ENCODE measurements around the gene HENMT1. TPM values are rescaled to one million over a fixed set of nuclear protein-coding genes. Genes with fewer than 3 reads are reported as not detected.
A peak's percentile ranks its signal among the peaks of the same experiment; 100 is the strongest.

HENMT1 gene
- total RNA-seq, 1 experiment from 2014 or later: not detected

GRCh38 chr1:108706643-108707042 lies 45.8 kb upstream of the HENMT1 start:
- Histone ChIP-seq H3K9ac (ENCODE audit: low read length) (no peak overlapping the region), H3K4me2 (ENCODE audit: low read length) (no peak overlapping the region), H3K79me2 (ENCODE audit: insufficient read depth, low read length) (no peaks in the 10 kb centered on the region), H3K4me1 (ENCODE audit: control insufficient read depth in 1 of 2, insufficient read depth in 2 of 2, low read length in 2 of 2) (peaks cover 5 to 12% of the 10 kb centered on the region in 2 experiments), H3K4me3 (replicated peaks in 1 of 2; ENCODE audit: low read depth in 1 of 2, low read length in 2 of 2) (no peak overlapping the region), H2AFZ (ENCODE audit: low read depth, low read length, poor library complexity, severe bottlenecking) (no peak overlapping the region), H3K27me3 (ENCODE audit: insufficient read depth, low read length) (no peaks in the 10 kb centered on the region), H4K20me1 (ENCODE audit: insufficient read depth) (no peaks in the 10 kb centered on the region), H3K9me3 (ENCODE audit: control insufficient read depth in 1 of 2, insufficient read depth in 1 of 2, low read depth in 1 of 2, low read length in 2 of 2) (no peaks in the 10 kb centered on the region), H3K27ac (ENCODE audit: low read depth, low read length) (no peak overlapping the region), H3K9me2 (ENCODE audit: insufficient read depth) (no peaks in the 10 kb centered on the region), H3K36me3 (ENCODE audit: control insufficient read depth in 1 of 2, insufficient read depth in 2 of 2, low read length in 2 of 2) (no peaks in the 10 kb centered on the region)
- TF ChIP-seq EGR1 (IDR thresholded peaks at IDR 0.05; ENCODE audit: low read depth): no peak
- no peak for TF ChIP-seq SP1 (IDR thresholded peaks at IDR 0.05; ENCODE audit: low read depth)
- ChIA-PET CTCF (no interaction called here), POLR2A (no interaction called here), RAD21 (ENCODE audit: low non-redundant PET in 1 of 2, low total read pairs in 2 of 2, uncharacterized antibody in 2 of 2, unreplicated experiment in 2 of 2) (no interaction called here)
- ATAC-seq: no peak
- no peak for DNase-seq (ENCODE audit: low read depth, low spot score)
- BruUV-seq (replicated peaks): no TSS peak
- intact Hi-C loops (cut with micrococcal nuclease): no loop called here

GRCh38 chr1:108704496-108704895 lies 43.6 kb upstream of the HENMT1 start:
- Histone ChIP-seq H3K4me3 (replicated peaks in 1 of 2; ENCODE audit: low read depth in 1 of 2, low read length in 2 of 2) (no peak overlapping the region), H3K9me3 (ENCODE audit: control insufficient read depth in 1 of 2, insufficient read depth in 1 of 2, low read depth in 1 of 2, low read length in 2 of 2) (no peaks in the 10 kb centered on the region), H3K79me2 (ENCODE audit: insufficient read depth, low read length) (no peaks in the 10 kb centered on the region), H3K4me1 (ENCODE audit: control insufficient read depth in 1 of 2, insufficient read depth in 2 of 2, low read length in 2 of 2) (peaks cover 5 to 12% of the 10 kb centered on the region in 2 experiments), H3K27me3 (ENCODE audit: insufficient read depth, low read length) (no peaks in the 10 kb centered on the region), H3K27ac (ENCODE audit: low read depth, low read length) (no peak overlapping the region), H2AFZ (ENCODE audit: low read depth, low read length, poor library complexity, severe bottlenecking) (no peak overlapping the region), H3K4me2 (ENCODE audit: low read length) (peak overlapping the region; percentile 39), H3K9ac (ENCODE audit: low read length) (no peak overlapping the region), H3K9me2 (ENCODE audit: insufficient read depth) (no peaks in the 10 kb centered on the region), H4K20me1 (ENCODE audit: insufficient read depth) (peaks cover 5% of the 10 kb centered on the region; the same call in 1 of the 2 replicates), H3K36me3 (ENCODE audit: control insufficient read depth in 1 of 2, insufficient read depth in 2 of 2, low read length in 2 of 2) (peaks cover 11 to 16% of the 10 kb centered on the region in 2 experiments)
- intact Hi-C loops (cut with micrococcal nuclease): no loop called here
- no TSS peak for BruUV-seq (replicated peaks)
- no peak for ATAC-seq
- ChIA-PET POLR2A (interaction anchor here (1.2 kb wide), 1 partner anchor 13 kb away, joined by 7 read pairs; the partner anchor contains the start of gene PRPF38B), CTCF (interaction anchor here (2.8 kb wide), 1 partner anchor 13 kb away, joined by 6 read pairs; the partner anchor contains the start of gene PRPF38B), RAD21 (ENCODE audit: low non-redundant PET in 1 of 2, low total read pairs in 2 of 2, uncharacterized antibody in 2 of 2, unreplicated experiment in 2 of 2) (no interaction called here)
- TF ChIP-seq ZNF274 (IDR thresholded peaks at IDR 0.05; ENCODE audit: low read depth, low read length) (no peak), JUND (IDR thresholded peaks at IDR 0.05) (no peak), EZH2 (IDR thresholded peaks at IDR 0.05) (no peak), SP1 (IDR thresholded peaks at IDR 0.05; ENCODE audit: low read depth) (no peak), ELF1 (IDR thresholded peaks at IDR 0.05; ENCODE audit: borderline replicate concordance, low read depth) (no peak), ZBTB33 (IDR thresholded peaks at IDR 0.05; ENCODE audit: extremely low read depth, insufficient replicate concordance, low read length) (no peak), ZFX (IDR thresholded peaks at IDR 0.05) (no peak), SIN3A (IDR thresholded peaks at IDR 0.05; ENCODE audit: low read depth) (no peak), SRF (IDR thresholded peaks at IDR 0.05; ENCODE audit: low read depth) (no peak), POLR2AphosphoS5 (IDR thresholded peaks at IDR 0.05; ENCODE audit: low read depth, low read length) (no peak), REST (IDR thresholded peaks at IDR 0.05; ENCODE audit: low read depth) (no peak), ATF3 (IDR thresholded peaks at IDR 0.05) (no peak), RAD21 (IDR thresholded peaks at IDR 0.05; ENCODE audit: low read depth) (no peak), TCF7L2 (IDR thresholded peaks at IDR 0.05; ENCODE audit: borderline replicate concordance, extremely low read depth, insufficient read depth, insufficient read length) (no peak), YY1 (IDR thresholded peaks at IDR 0.05; ENCODE audit: extremely low read depth, insufficient replicate concordance, low read depth, low read length) (no peak), EGR1 (IDR thresholded peaks at IDR 0.05; ENCODE audit: low read depth) (no peak)
- DNase-seq (ENCODE audit: low read depth, low spot score): no peak
